Measurements from ENCODE around the gene PDCD1LG2. TPM values are rescaled to one million over a fixed set of nuclear protein-coding genes. Genes with fewer than 3 reads are reported as not detected.

The PDCD1LG2 gene
- total RNA-seq, 6 donors from 2014 or later: 1.0 to 10.6 (median 3.2) TPM

DNA sequence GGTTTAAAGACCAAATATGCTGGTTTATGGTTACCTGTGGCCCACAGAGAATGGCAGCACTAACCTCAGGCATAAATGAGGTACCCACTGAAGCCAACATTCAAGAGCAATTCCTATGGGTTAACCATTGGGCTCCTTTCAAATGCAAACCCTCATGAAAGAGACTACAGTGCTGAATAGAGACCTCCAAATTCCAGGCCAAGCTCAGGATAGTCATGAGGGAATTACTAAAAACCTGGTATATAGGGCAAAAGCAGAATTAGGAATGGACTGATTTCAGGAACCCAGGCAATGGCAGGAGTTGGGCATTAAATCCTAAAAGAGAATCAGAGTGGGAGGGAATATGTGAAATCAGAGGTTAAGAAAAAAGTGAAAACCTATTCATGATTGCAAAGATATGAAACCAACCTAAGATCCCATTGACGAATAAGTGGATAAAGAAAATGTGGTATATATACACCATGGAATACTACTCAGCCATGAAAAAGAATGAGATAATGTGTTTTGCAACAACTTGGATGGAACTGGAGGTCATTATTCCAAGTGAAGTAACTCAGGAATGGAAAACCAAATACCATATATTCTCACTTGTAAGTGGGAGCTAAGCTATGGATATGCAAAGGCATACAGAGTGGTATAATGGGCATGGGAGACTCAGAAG is 51.6 kb downstream of the PDCD1LG2 start:
- WGBS, 2 donors: 100% methylated on average over 1 of the region's 1 CpG
- no peaks in the 10 kb centered on the region for H3K9me3 ChIP-seq
- DNase-seq (no peak), ATAC-seq (ENCODE audit: low FRiP score in 2 of 2) (no peak)
- no peak overlapping the region for H3K27ac ChIP-seq
- H3K36me3 ChIP-seq: no peaks in the 10 kb centered on the region
- H3K4me1 ChIP-seq: peaks cover 6 to 14% (median 11%) of the 10 kb centered on the region in 4 donors
- H3K4me3 ChIP-seq: no peak overlapping the region
- TF ChIP-seq EP300 (IDR thresholded peaks at IDR 0.05) (no peak), POLR2AphosphoS5 (IDR thresholded peaks at IDR 0.05) (no peak), POLR2A (IDR thresholded peaks at IDR 0.05) (no peak)
- TF ChIP-seq, protein P1, sequence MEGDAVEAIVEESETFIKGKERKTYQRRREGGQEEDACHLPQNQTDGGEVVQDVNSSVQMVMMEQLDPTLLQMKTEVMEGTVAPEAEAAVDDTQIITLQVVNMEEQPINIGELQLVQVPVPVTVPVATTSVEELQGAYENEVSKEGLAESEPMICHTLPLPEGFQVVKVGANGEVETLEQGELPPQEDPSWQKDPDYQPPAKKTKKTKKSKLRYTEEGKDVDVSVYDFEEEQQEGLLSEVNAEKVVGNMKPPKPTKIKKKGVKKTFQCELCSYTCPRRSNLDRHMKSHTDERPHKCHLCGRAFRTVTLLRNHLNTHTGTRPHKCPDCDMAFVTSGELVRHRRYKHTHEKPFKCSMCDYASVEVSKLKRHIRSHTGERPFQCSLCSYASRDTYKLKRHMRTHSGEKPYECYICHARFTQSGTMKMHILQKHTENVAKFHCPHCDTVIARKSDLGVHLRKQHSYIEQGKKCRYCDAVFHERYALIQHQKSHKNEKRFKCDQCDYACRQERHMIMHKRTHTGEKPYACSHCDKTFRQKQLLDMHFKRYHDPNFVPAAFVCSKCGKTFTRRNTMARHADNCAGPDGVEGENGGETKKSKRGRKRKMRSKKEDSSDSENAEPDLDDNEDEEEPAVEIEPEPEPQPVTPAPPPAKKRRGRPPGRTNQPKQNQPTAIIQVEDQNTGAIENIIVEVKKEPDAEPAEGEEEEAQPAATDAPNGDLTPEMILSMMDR (IDR thresholded peaks at IDR 0.05): no peak
- H3K27me3 ChIP-seq: no peaks in the 10 kb centered on the region

DNA sequence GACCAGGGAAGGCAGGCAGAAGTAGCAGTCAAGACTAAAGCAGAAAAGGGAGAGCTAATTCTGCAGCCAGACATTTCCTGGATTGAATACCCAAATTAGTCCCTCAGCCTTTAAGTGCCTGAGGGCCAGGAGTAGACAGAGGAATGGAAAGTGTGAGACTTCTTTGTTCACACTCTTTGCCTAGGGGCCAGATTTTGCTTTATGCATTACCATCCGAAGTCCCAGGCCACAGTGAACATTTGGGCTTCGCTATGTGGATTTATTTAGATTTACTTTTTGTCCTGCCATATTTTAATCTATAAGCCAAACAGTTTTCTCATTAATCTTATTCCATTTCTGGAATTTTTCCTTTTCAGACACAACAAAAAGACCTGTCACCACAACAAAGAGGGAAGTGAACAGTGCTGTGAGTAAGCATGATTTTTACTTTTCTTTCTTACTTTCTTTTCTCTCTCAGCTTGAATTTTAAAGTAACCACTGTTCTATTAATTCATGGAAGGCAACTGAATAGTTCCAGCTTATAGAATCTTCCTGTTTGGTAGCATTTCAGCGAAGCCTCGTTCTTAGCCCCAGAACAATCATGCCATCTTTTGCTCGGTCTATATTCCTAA is 52.6 kb downstream of the PDCD1LG2 start:
- TF ChIP-seq, protein P1 (IDR thresholded peaks at IDR 0.05): no peak
- no peak for TF ChIP-seq POLR2AphosphoS5 (IDR thresholded peaks at IDR 0.05)
- TF ChIP-seq POLR2A (IDR thresholded peaks at IDR 0.05): no peak
- no peak for TF ChIP-seq EP300 (IDR thresholded peaks at IDR 0.05)
- Histone ChIP-seq H3K36me3 (no peaks in the 10 kb centered on the region), H3K27me3 (no peaks in the 10 kb centered on the region), H3K9me3 (no peaks in the 10 kb centered on the region), H3K4me3 (no peak overlapping the region), H3K27ac (no peak overlapping the region), H3K4me1 (peaks cover under 1 to 9% (median 4%) of the 10 kb centered on the region in 4 donors)
- no peak for DNase-seq
- ATAC-seq (ENCODE audit: low FRiP score in 2 of 2): no peak
- 71 to 84% methylated on average over 5 of the region's 5 CpGs for WGBS, 2 donors

DNA sequence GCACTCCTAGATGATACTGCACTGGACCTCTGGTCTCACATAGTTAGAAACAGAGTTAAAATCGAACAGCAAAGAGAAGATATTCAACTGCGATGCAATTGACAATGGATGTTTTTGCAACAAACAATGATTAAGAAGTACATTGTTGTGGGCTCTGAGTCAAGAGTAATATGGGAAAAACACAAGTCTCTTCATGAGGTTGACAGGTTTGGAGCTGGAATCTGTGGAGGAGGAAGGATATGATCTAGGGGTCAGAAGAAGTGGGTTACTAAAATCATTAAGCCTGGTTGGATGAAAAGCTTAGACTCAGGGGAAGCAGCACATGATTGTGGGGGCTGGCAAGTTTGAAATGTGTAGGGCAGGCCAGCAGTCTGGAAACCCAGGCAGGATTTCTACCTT is 53.1 kb downstream of the PDCD1LG2 start:
- H3K27ac ChIP-seq: no peak overlapping the region

DNA sequence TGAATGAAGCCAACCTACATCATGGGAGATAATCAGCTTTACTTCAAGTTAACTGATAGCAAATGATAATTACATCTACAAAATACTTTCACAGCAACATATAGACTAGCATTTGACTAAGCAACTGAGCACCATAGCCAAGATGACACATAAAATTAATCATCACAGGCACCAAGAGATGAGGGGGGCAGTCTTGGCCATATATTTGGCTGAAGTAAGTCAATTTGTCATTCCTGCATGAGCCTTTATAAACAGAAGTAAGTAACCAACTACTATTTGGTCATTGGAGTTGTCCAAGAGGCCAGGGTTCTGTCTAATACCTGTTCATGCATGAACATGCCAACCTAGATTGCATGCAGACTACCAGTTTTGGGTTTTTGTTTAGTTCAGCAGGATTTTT is 53.6 kb downstream of the PDCD1LG2 start:
- ATAC-seq (ENCODE audit: low FRiP score in 2 of 2) (no peak), DNase-seq (no peak)
- Histone ChIP-seq H3K4me3 (no peak overlapping the region), H3K27ac (no peak overlapping the region), H3K36me3 (no peaks in the 10 kb centered on the region), H3K9me3 (no peaks in the 10 kb centered on the region), H3K4me1 (peaks cover 0 to under 1% (median 0%) of the 10 kb centered on the region in 4 donors), H3K27me3 (no peaks in the 10 kb centered on the region)
- TF ChIP-seq POLR2AphosphoS5 (IDR thresholded peaks at IDR 0.05): no peak
- TF ChIP-seq EP300 (IDR thresholded peaks at IDR 0.05): no peak
- TF ChIP-seq, protein P1 (IDR thresholded peaks at IDR 0.05): no peak
- no peak for TF ChIP-seq POLR2A (IDR thresholded peaks at IDR 0.05)

More for the DNA sequence above, 53.1 kb downstream of the PDCD1LG2 start:
- H3K36me3 ChIP-seq: no peaks in the 10 kb centered on the region
- ATAC-seq (ENCODE audit: low FRiP score in 2 of 2) (no peak), DNase-seq (no peak)
- H3K4me3 ChIP-seq: no peak overlapping the region
- H3K27me3 ChIP-seq: no peaks in the 10 kb centered on the region
- no peaks in the 10 kb centered on the region for H3K9me3 ChIP-seq
- peaks cover 0 to 5% (median under 1%) of the 10 kb centered on the region in 4 donors for H3K4me1 ChIP-seq
- 90 to 93% methylated on average over 2 of the region's 2 CpGs for WGBS, 2 donors
- TF ChIP-seq, protein P1 (IDR thresholded peaks at IDR 0.05): no peak
- TF ChIP-seq POLR2A (IDR thresholded peaks at IDR 0.05) (no peak), EP300 (IDR thresholded peaks at IDR 0.05) (no peak), POLR2AphosphoS5 (IDR thresholded peaks at IDR 0.05) (no peak)

Data from upper lobe of left lung (tissue), 6 donors.